Measurements from ENCODE around the gene SHKBP1. TPM values are rescaled to one million over a fixed set of nuclear protein-coding genes. Genes with fewer than 3 reads are reported as not detected.

The SHKBP1 gene
- total RNA-seq, 1 experiment from 2014 or later = 92.9 TPM

GRCh38 chr19:40625406-40626120, 48.9 kb downstream of the SHKBP1 start:
- Histone ChIP-seq H3K18ac (ENCODE audit: insufficient read length, low read depth, low read length) (no peak overlapping the region), H2AFZ (ENCODE audit: low read length) (no peak overlapping the region), H2BK12ac (ENCODE audit: insufficient read length, low read depth, low read length) (no peak overlapping the region), H3K4me2 (ENCODE audit: insufficient read depth, insufficient read length, low read length) (no peak overlapping the region), H3K27me3 (ENCODE audit: insufficient read depth, low read length) (no peaks in the 10 kb centered on the region), H3K27ac (ENCODE audit: insufficient read length, low read depth, low read length) (no peak overlapping the region), H3T11ph (ENCODE audit: low read length) (no peak overlapping the region), H3K9me3 (ENCODE audit: control insufficient read depth, low read depth, low read length) (no peaks in the 10 kb centered on the region), H4K5ac (ENCODE audit: insufficient read length, low read depth, low read length) (no peak overlapping the region), H3K4me1 (ENCODE audit: insufficient read depth, low read length) (no peaks in the 10 kb centered on the region), H2BK15ac (ENCODE audit: low read depth, low read length) (no peak overlapping the region), H4K8ac (replicated peaks; ENCODE audit: insufficient read length, low read depth, low read length) (no peak overlapping the region), H3K9ac (ENCODE audit: extremely low read depth, insufficient read length, low read length) (no peak overlapping the region), H3K23me2 (ENCODE audit: insufficient read length, low read depth, low read length, poor library complexity, severe bottlenecking) (no peaks in the 10 kb centered on the region), H2BK20ac (ENCODE audit: low read depth, low read length, poor library complexity, severe bottlenecking) (no peak overlapping the region), H2BK5ac (ENCODE audit: insufficient read length, low read length) (no peak overlapping the region), H3K56ac (ENCODE audit: insufficient read length, low read depth, low read length) (no peak overlapping the region), H3K79me1 (ENCODE audit: insufficient read depth, low read depth, low read length, poor library complexity, severe bottlenecking) (no peaks in the 10 kb centered on the region), H2AK5ac (ENCODE audit: insufficient read length, low read length) (no peak overlapping the region), H2BK120ac (ENCODE audit: low read depth, low read length, poor library complexity, severe bottlenecking) (no peak overlapping the region), H3K79me2 (ENCODE audit: insufficient read depth, low read length) (no peaks in the 10 kb centered on the region), H3K14ac (ENCODE audit: insufficient read depth, low read length) (no peak overlapping the region), H3K4ac (ENCODE audit: low read depth, low read length) (no peak overlapping the region), H3K23ac (ENCODE audit: insufficient read length, low read depth, low read length) (no peak overlapping the region), H4K91ac (ENCODE audit: insufficient read length, low read depth, low read length) (no peak overlapping the region), H4K20me1 (ENCODE audit: control insufficient read depth, insufficient read depth, insufficient read length) (no peaks in the 10 kb centered on the region)
- Mint-ChIP-seq H3K27me3 (ENCODE audit: low read depth) (no peaks in the 10 kb centered on the region), H3K9me3 (peaks cover 0 to 3% of the 10 kb centered on the region in 2 experiments; a peak in 3 of 5 replicates), H3K36me3 (ENCODE audit: insufficient read depth in 1 of 3, low read depth in 3 of 3) (peaks cover 32 to 74% (median 63%) of the 10 kb centered on the region in 3 experiments; a peak in 6 of 7 replicates), H3K27ac (no peak overlapping the region), H3K4me1 (peaks cover 19 to 25% of the 10 kb centered on the region in 2 experiments), H3K4me3 (no peak overlapping the region)
- TF ChIP-seq CTCF (conservative IDR thresholded peaks at IDR 0.05) = no peak
- no peak for DNase-seq
- no CpG with 5 or more reads among the region's 7 CpGs for WGBS (ENCODE audit: extremely low coverage, insufficient read length, low lambda C conversion rate)
